A673 (cell line): ENCODE measurements around the gene CHN1.

Source experiments
- CTCF ChIP-seq: fragments of 300-800, 200-600 bp; sonication (generic); conservative IDR thresholded peaks from 2 replicates; pipeline ENCODE4 v1.5.1; 2017; ENCODE audit warnings: low read depth, mild to moderate bottlenecking, antibody characterized with exemption, low read length, moderate library complexity, mixed read lengths
- EZH2 ChIP-seq: fragments of 200-600 bp; sonication (generic); IDR thresholded peaks from 2 replicates; pipeline ENCODE4 v1.6.1; 2017; ENCODE audit warnings: borderline replicate concordance, low read depth, mild to moderate bottlenecking, mixed read lengths, antibody characterized with exemption, low read length; ENCODE audit not compliant: poor library complexity, severe bottlenecking

- TF ChIP-seq CTCF (no peak), EZH2 (no peak)
Measured at GRCh38 chr2:174773215-174773614, 232.0 kb downstream of the CHN1 start.
